NCI-H524 treated with DMSO at 0.1 percent for 48 hours (cell line): Measurements from ENCODE around the gene ITGB2.

Source experiments
- DNase-seq: peaks from one replicate; lab custom pipeline; 2025; lab: John Stamatoyannopoulos, UW

The ITGB2 gene

DNA sequence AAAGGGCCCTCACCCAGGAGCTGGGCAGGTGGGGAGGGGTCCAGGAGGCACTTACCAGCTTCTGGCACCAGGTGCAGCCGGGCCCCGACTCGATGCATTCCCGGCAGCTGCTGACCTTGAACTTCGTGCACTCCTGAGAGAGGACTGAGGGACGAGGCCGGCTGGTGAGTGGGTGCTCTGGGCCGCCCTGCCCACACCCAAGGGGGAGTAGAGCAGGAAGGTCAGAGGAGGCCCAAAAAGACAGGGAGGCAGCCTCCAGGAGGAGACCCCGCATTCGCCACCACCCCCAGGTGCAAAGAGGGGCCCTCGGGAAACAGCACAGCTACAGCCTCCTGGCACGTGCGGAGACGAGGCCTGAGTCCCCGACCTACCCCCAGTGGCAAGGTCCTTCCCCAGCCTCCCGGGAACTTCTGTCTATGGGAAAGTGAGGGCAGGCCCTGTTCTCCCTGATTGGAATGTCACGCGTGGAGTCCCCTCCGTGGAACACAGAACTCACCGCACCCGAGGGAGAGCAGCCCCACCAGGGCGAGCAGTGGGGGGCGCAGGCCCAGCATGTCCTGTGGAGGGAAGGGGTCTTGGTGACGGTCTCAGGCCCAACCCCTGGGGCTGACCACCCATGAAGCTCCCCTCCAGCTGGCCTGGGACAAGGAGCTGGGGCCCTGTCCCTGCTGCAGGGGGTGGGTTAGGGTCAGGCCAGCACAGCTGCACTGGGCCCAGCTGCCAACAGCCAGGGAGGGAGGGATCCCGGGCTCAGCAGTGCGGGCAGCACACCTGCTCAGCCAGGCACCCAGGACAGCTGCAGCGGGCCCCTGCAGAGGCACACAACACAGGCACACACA lies 10.3 kb downstream of the ITGB2 start:
- no peak for DNase-seq

DNA sequence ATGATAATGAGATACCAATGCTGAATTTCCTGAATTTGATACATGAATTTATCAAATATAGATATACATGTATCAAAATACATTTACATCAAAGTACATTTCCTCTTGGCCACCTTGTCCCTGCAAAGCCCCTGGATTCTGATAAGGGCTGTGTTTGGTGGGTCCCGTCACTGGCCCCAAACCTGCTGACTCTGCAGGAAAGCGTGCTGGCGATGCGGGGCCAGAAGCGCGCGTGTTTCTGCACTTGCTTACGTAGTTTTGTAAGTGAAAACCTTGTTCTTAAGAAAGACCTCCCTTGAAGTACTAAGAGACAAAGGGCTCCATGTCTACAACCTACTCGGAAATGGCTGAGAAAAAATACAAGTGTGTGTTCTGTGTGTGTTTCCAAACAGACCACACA lies 11.0 kb downstream of the ITGB2 start:
- DNase-seq = no peak

DNA sequence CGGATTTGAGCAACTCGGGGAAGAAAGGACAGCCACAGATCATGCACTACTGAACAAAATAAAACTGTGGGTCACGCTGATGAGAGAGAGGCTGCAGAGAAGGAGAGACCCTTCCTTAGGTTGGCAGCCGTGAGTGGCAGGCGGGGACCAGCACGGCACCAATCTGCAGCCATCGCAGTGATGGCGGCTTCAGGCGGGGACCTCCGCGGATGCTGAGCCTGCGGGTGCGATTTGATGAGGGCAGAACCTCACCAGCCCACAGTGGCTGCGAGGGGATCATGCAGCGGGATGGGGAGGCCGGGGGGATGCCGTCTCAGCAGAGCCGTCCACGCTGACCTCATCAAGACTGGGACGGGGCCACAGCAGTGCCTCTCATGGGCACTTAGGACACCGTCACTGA lies 11.8 kb downstream of the ITGB2 start:
- DNase-seq = no peak

DNA sequence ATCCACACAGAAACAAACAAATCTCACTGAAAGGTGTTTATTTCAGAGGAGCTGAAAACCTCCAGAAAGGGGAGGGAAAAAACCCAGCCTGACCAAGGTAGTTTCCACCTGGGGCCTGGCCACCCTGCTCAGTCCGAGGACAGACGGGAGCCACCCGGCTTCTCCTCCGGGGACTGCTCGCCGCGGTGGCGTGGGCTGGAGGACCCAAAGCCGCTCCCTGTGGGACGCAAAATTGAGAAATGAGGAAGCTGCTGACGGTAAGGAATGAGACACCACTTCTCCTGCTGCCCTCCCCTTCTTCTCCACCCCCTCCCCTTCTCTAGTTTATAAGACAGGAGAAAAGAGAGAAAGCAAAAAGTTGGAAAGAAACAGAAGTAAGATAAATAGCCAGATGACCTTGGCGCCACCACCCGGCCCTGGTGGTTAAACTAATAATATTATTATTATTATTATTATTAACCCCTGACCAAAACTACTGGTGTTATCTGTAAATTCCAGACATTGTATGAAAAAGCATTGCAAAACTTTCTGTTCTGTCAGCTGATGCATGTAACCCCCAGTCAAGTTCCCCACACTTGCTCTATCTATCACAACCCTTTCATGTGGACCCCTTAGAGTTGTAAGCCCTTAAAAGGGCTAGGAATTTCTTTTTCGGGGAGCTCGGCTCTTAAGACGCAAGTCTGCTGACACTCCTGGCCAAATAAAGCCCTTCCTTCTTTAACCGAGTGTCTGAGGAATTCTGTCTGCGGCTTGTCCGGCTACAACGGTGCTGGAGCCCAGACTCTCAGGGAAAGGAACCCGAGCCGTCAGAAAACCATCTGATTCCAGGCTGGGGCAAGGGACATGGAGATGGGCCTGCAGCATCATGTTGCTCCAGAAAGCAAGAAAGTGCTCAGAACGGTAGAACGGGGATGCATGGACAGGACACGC lies 12.5 kb downstream of the ITGB2 start:
- no peak for DNase-seq

DNA sequence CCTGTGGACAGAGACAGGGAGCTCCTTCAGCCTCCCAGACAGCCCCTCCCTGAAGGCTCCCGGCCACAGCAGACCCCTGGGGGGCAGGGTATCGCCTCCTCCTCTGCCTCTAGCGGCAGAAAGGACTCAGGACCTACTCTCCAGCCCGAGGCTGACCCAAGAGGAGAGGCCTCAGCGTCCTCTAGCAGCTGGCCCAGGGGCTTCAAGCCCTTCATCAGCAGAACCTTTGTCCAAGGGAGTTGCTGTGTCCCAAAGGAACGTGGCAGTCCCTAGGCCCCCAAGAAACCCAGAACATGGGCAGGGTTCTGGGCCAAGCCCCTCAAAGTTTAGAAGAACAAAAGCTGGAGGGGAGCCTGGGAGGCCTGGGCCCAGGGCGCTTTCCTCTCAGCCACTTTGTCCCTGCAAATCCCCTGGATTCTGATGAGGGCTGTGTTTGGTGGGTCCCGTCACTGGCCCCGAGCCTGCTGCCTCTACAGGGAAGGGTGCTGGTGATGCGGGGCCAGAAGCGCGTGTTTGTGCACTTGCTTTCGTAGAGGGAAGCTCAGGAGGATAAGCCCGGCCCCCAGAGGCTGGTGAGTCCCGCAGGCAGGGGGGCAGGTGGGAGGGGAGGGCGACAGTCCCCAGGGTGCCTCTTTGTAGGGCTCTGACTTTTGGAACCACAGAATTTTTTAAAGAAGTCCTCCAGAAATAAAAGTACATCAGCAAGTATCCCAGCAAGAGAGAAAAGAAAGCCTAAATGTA lies 13.3 kb downstream of the ITGB2 start:
- DNase-seq = no peak

DNA sequence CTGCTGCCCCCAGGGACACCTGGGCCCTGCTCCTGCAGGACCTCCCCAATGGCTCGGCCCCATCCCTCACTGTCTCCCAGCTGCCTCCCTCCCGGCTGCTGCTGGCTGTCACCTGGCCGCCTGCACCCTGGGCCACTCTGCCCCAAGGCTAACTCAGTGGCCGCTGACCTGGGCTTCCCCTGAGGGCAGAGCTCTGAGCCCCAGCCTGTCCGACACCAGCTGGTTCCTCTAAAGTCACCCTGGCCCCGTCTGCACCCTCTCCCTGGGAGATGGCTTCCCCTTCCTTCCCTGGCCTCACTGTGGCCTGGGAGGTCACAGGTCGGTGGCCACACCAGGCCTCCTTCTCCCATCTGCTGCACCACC lies 15.0 kb downstream of the ITGB2 start:
- no peak for DNase-seq

DNA sequence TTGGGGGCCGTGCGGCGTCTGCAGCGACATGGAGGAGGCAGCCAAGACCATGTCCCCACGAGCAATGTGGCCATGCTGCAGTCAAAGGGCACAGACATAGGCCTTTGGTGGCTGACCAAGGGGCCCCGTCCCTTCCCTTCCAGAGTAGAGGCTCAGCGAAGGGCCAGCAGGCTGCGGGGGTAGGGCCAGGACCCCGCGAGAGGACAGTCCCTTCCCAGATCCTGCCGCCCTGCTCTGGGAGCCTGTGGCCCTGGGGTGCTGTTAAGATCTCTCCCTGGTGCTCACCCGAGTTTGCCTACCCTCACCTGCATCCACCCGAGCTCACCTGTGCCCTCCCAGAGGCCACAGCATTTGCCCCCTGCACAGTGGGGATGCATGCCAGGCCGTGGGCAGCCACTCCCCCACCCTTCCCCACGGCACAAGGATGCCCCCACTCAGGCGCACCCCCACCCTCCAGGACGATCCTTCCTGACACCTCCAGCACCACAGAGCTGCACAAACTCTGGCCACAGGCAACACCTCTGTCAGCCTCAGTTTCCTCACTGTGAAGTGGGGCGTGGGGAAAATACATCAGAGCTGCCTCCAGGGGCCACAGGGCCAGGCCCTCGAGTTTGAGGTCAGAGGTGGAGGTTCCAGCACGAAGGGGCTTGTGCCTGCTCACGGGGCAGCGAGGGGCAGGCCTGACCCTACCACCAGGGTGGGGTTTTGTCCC lies 15.5 kb downstream of the ITGB2 start:
- no peak for DNase-seq

DNA sequence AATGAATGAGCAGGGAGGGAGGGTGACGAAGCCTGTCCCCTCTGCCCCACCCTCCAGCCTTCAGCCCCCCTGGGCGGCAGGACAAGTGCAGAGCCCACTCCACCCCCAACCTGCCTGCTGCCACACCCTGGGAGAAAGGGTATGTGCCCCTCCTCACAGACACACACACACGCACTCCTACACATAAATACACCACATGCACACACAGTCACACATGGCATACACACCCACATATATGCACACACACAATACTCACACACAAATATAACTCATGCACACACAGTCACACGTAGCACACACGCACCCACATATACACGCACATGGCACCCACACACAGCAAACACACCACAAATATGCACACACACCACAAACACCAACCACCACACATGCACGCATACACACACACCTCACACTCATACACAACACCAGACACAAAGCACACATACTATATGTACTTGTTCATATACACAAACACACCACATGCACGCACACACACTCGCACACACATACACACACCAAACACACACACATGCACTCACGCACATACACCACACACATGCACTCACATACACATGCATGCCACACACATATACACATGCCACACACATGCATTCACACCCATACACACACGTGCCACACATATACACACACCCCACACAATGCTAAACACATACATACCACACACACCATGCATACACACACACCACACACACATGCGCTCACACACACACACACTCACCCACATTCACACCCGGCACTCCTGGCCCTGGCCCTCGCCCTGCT lies 16.4 kb downstream of the ITGB2 start:
- DNase-seq = no peak

DNA sequence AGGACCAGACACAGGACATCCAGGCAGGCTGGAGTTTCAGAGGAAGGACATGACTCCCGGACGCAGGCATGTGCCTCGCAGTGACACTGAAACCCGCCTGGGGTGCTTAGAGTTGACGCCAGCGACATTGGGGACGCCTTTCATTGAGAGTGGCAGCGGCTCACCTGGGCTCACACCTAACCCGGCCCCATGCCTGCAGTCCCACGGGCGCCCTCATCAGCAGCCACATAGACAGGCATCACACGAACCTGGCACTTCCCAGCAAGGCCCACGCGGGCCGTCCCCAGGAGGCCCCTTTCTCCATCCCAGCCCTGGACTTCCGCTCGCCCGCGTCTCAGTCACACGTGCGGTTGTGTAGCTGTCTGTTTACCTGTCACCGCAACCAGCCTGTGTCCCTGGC lies 17.0 kb downstream of the ITGB2 start:
- DNase-seq = no peak

DNA sequence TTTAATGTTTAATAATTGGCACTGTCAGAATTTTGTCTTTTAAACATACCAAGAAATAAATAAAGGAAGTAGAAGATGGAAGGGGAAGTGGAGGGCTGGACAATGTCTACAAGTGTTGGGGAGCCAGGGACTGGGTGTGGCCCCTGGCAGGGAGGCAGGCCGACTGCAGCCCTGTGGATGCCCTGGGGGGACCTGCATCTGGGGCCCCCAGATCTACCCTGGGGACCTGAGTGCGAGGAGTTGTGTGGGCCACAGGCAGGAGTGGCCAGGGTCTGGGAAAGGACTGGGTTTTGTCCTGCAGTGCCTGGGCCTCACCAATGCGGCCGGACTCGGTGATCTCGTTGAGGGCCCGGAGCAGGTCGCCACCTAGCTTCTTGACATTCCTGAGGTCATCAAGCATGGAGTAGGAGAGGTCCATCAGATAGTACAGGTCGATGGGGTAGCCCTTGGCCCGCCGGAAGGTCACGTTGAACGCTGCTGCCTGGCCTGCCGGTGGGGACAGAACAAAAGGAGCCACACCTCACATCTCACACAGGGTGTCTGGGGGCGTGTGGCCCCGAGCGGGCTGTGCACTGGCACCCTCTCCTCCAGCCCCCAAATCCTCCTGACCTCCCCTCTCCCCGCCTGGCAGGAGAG lies 17.5 kb downstream of the ITGB2 start:
- DNase-seq = no peak

DNA sequence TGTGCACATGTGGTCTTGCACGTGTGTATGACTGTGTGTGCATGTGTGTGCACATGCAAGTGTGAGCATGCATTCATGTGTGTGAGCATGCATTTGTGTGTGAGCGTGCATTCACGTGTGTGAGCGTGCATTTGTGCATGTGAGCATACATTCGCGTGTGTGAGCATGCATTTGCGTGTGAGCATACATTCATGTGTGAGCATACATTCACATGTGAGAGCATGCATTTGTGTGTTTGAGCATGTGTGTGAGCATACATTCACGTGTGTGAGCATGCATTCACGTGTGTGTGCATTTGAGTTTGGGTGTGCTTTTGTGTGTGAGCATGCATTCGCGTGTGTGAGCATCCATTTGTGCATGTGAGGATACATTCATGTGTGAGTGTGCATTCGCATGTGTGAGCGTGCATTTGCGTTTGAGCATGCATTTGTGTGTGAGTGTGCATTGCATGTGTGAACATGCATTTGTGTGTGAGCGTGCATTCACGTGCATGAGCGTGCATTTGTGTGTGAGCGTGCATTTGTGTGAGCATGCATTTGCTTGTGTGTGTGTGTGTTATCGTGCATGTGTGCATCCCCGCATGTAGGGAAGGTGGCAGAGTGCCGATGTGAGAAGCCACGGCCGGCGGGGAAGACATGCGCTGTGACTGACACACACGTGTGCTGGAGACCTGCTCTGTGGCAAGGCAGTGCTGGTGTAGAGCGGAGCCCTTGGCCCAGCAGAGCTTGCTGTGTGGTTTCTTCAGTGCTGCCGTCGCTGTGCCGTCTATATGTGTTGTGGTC lies 18.2 kb downstream of the ITGB2 start:
- DNase-seq = no peak

DNA sequence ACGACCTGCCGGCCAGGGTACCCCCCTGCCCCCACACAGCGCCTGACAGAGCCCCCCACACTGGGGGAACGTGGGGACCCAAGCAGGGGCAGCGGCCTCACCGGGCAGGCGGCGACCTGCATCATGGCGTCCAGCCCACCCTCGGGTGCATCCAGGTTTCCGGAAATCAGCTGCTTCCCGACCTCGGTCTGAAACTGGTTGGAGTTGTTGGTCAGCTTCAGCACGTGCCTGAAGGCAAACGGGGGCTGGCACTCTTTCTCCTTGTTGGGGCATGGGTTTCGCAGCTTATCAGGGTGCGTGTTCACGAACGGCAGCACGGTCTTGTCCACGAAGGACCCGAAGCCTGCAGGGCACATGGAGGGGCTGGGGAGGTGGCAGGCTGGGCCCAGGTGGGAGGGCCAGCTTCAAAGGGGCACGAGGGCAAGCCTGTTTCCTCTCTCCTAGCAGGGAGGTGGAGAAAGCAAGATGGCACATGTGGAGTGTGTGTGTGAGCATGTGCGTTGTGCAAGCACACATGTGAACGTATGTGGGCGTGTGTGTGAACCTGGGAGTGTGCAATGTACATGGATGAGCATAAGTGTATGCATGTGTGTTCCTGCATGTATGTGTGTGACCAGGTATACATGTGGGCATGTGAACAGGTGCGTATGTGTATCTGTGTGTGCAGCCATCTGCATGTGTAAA lies 19.2 kb downstream of the ITGB2 start:
- no peak for DNase-seq

DNA sequence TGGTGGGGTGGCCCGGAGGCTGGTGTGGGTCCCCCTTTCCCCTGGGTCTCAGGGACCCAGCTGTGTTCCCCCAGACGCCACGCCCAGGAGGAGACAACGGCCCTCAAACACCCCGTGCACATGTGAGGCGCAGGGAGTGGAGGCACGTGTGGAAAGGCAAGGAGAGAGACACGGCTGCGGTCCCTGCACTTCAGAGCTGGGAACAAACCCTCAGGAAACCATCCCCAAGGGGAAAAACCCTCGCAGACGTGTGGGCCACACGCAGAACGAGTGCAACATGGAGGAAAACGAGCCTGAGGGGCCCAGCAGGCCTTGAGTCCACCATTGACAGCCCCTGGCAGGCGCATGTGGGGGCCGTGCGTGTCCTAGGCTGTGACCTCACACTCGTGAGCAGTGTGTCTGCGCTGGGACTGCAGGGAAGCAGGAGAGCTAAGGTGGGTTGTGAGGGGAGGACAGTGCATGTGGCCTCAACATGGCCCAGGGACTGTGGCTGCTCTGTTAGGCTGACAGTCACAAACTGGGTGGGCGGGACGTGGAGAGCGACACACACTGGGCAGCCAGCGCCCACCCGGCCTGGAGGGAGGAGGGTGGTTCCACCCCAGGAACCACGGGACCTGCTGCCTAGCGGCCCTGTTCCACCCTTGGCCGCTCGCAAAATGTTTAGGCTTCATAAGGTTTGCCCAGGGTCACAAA lies 20.0 kb downstream of the ITGB2 start:
- no peak for DNase-seq

DNA sequence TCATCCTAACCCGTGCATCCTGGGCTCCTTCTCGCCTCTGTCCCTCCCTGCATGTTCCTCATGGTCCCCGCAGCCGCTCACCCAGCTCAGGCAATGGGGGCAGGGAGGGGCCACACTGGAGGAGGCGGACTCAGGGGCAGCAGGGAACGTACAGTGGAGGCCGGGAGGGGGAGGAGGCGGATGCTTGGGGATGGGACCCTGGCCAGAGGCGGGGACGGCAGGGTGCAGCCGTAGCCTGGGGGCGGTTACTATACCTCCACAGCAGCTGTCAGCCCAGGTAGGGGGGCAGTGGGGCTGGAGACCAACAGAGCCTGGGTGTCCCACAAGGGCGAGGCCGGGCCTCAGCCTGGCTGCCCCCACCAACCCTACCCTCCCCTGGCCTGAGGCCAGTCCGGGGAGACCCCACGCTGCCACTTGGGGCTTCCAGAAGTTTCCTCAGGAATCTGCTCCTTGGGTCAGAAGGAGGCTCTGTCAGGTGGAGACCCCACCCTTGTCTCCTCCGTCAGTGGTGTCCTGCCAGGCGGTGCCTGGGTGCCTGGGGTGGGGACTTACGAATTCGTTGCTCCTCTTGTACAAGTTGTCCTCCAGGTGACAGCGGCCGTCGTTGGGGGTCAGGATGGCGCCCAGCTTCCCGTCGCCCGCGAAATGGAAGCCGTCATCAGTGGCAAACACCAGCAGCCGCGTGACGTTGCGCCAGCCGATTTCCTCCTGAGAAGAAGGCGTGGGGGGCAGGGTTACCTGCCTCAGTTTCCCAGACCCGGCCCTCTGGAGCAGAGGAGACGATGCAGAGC lies 20.7 kb downstream of the ITGB2 start:
- no peak for DNase-seq

DNA sequence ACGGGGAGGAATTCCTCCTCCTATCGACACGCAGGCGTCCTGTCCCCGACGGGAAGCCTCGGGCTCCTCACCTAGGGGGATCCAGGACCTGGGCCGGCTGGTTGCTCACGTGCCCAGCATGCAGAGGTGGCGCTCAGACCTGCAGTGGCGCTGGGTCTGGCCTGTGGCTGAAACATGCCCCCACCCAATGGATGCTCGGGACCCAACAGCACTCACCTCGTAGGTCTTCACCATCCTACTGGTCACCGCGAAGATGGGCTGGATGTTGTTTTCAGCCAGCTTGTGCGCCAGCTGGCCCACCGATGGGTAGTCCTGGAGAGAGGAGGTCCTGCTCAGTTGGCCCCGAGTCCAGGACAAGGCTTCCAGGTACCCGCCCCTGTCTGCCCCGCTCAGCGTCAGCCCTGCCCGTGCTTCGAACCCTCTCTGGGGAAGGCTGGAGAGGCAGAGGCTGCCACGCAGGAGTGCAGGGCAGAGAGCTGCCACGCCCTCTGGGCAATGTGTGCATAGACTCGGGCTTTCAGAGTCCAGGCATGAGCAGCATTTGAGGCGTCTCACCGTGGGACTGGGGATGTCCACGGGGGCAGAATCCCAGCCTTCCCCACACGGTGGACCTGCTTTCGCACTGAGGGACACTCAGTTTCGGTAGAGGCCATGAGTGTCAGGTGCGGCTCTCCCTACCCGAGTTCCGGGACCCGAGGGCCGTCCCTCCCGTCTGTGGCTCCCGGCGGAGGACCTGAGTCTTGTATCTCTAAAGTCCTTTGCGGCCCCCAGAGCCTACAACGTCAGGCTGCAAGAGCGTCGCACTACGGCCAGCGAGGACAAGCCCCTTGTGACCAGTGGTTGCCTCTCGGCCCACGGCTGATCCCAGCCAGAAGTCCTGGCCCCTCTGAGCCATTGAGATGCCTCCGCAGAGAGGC lies 21.6 kb downstream of the ITGB2 start:
- DNase-seq = no peak

DNA sequence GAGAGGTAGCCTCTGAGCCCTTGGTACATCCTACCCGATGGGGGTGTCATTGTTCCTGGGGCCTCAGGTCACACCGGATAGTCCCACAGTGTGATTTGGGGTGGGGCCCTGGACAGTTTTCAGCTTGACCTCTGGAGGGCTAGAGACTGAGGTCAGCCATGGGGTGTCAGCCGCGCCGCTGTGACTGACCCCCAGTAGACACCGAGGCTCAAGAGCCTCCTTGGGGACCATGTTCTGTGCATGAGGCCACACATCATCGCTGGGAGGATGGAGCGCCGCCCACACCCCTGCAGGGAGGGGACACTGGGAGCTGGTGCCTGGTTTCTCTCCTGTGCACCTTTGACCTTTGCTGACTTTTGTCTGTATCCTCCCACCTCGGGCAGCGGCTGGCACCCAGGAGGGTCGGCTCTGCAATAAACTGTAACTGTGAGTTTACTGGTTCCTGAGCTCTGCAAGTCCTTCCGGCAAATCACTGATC lies 22.6 kb downstream of the ITGB2 start:
- DNase-seq = no peak
